HepG2 (cell line): ENCODE data around the gene ZNF287. TPM values are rescaled to one million over a fixed set of nuclear protein-coding genes. Genes with fewer than 3 reads are reported as not detected.

Source experiments
- DMAP1 ChIP-seq: IDR thresholded peaks from 2 replicates; pipeline ENCODE4 v1.6.1; 2016
- HOXA5 ChIP-seq: sonication (generic); formaldehyde crosslinking; IDR thresholded peaks from 2 replicates; pipeline ENCODE4 v1.4.0; 2020; ENCODE audit warnings: missing genetic modification reagents
- SNAPC2 ChIP-seq: sonication (generic); formaldehyde crosslinking; IDR thresholded peaks from 2 replicates; pipeline ENCODE4 v1.8.1; 2022; ENCODE audit warnings: mild to moderate bottlenecking, missing genetic modification reagents
- ZBTB2 ChIP-seq: sonication (generic); formaldehyde crosslinking; IDR thresholded peaks from 2 replicates; pipeline ENCODE4 v1.8.0; 2022; ENCODE audit warnings: low read depth, missing genetic modification reagents
- ZBTB39 ChIP-seq: sonication (generic); formaldehyde crosslinking; IDR thresholded peaks from 2 replicates; pipeline ENCODE4 v1.5.0; 2020; ENCODE audit warnings: missing genetic modification reagents
- ZBTB49 ChIP-seq: sonication (generic); formaldehyde crosslinking; IDR thresholded peaks from 2 replicates; pipeline ENCODE4 v1.4.0; 2020; ENCODE audit warnings: missing genetic modification reagents, borderline replicate concordance
- ZNF547 ChIP-seq: sonication (generic); formaldehyde crosslinking; IDR thresholded peaks from 2 replicates; pipeline ENCODE4 v1.5.1; 2020; ENCODE audit warnings: mild to moderate bottlenecking, missing genetic modification reagents
- polyA plus RNA-seq, 8 experiments: library from polyadenylated mRNA; depleted of rRNA in 3 of 8; stranded (reverse) in 7 of 8; unstranded in 1 of 8; fragments of >200 nt; fragmentation: Illumina TruSeq in 4 of 8; extraction: Trizol in 4 of 8; gene quantifications; 2 replicates each; pipeline versions ENCODE4 v1.2.1 to v1.2.3, GENCODE V29; 2011 to 2016; ENCODE audit warnings: low read depth in 4 of 8, missing spikeins in 1 of 8, mixed read lengths in 1 of 8; ENCODE audit not compliant: insufficient read depth in 1 of 8
- total RNA-seq, 5 experiments: library from RNA; depleted of rRNA; stranded (reverse); fragments of >200 nt; fragmentation: Illumina TruSeq; extraction: Trizol; gene quantifications; 2 replicates each; pipeline ENCODE4 v1.2.3, GENCODE V29; 2016; ENCODE audit warnings: low read depth in 1 of 5

ZNF287 gene
- total and polyA plus RNA-seq, 2 of the 13 experiments (the other 11 are each of a cell fraction or from before 2014, with no cell fraction given) = 0.21 TPM; not detected in 1

- TF ChIP-seq ZBTB49 (CRISPR knock-in tag) (no peak), ZNF547 (CRISPR knock-in tag) (no peak), HOXA5 (CRISPR knock-in tag) (no peak), ZBTB2 (CRISPR knock-in tag) (no peak), ZBTB39 (CRISPR knock-in tag) (no peak), DMAP1 (CRISPR knock-in tag) (no peak), SNAPC2 (CRISPR knock-in tag) (no peak)
Measured at GRCh38 chr17:16617481-16618060, 48.6 kb upstream of the ZNF287 start (continued).
